Myometrial cell (primary cell): Measurements from ENCODE around the gene NADSYN1. TPM values are rescaled to one million over a fixed set of nuclear protein-coding genes. Genes with fewer than 3 reads are reported as not detected.

Experiments
- total RNA-seq: library from RNA; depleted of rRNA; stranded (reverse); fragments of >200 nt; gene quantifications from 2 replicates; pipeline ENCODE4 v1.2.3, GENCODE V29; 2015

Gene NADSYN1
- 51.4 and 65.4 TPM in 2 replicates for total RNA-seq

DNA sequence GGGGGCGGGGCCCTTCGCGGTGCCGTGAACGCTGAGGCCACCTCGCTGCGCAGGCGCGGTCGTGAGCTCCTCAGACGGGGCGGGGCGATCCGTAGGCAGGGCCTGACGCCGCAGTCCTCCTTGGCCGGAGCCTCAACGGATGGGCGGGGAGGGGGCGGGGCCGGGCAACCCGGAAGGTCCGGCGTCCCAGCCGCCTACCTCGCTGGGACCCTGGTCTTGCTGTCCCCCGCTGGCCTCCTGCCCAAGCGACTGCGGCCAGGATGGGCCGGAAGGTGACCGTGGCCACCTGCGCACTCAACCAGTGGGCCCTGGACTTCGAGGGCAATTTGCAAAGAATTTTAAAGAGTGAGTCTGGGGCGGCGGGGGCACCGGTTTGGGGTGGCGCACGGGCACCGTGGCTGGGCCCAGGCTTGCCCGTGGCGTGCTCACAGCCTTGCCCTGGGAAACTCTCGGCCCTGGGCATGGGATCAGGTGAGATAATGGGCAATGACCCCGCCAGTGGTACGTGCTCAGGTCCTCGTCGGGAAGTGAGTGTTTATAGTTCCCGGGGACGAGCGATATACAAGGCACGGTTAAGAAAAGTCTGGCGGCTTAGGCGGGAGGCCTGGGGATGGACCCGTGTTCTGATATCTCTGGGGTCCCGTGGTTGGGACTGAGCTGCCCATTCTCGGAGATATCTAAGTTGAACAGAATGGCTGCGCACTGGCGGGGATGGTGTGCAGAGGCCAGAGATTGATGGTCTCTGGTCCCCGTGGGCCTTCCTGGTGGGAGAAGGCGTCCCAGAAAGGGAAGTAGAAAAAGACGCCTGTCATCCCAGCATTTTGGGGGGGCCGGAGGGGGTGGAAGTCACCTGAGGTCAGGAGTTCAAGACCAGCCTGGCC, at the start of gene NADSYN1:
TSS of gene NADSYN1 (plus strand) at position 167 of the 881 bp plus-strand sequence. CDS start at position 261, 94 bp downstream.

DNA sequence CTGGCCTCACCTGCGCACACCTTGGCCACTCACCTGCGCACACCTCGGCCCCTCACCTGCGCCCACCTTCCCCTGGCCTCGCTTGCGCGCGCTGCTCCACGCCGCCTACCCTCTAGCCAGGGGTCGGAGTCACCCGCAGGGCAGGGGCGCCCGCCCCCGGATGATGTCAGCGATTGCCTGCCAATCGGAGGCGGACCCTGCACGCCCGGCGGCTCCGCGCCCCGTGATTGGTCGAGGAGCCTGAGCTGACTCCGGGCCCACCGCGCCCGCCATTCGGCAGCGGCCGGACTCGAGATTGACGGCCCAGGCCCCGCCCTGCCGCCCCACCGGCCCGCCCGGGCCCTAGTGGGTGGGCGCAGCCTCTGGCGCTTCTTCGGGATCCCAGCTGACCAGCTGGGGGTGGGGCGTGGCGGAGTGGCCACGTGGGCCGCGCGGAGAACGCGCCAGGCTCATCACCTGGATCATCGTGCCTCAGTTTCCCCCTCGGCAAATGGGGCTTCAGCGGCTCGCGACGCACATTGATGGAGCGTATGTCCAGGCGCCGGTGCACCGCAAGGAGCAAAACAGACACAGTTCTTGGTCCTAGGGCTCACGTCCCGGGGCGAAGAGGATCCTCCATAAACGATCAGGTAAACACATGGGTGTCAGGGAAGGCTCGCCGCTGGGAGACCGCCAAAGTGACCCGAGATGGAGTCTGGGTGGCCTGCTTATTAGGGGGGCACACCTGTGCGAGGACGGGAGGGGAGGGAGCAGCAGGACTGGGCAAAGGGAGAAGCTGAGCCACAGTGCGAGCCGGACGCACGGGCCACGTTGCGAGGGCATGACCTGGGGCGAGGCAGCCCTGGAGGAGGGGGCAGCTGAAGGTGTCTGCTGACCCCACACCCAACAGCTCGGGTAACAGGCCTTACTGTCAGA, 4.5 kb upstream of the NADSYN1 start, which contains the start of gene DHCR7:
TSS of gene DHCR7 (minus strand) at position 137 of the 915 bp plus-strand sequence. CDS start 3,441 bp downstream, outside the sequence.

GRCh38 chr11:71526796-71527575, 74.0 kb downstream of the NADSYN1 start, which contains the start of gene KRTAP5-7:
KRTAP5-7 (plus strand) TSS chr11:71527267; CDS start chr11:71527301, 34 bp downstream.

GRCh38 chr11:71537977-71538665, 85.1 kb downstream of the NADSYN1 start, which contains the start of gene KRTAP5-8:
KRTAP5-8 (plus strand) TSS chr11:71538025; CDS start chr11:71538056, 31 bp downstream.

DNA sequence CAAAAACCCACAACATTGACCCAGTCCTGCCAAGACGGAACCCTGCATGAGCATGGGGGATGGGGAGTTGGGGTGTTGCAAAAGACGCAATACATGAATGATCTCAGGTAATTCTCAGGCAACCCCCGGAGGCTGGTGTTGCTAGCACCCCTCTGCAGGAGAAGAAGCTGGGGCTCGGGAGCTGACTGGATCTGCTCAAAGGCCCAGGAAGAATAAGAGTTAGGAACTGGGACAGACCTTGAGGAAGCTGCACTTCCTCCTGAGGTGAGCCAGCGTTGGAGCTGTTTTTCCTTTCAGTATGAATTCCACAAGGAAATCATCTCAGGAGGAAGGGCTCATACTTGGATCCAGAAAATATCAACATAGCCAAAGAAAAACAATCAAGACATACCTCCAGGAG, 95.1 kb downstream of the NADSYN1 start, which contains the start of gene KRTAP5-9:
TSS of gene KRTAP5-9 (plus strand) at position 301 of the 400 bp plus-strand sequence. CDS start 238 bp downstream, outside the sequence.

Other genes starting within 250 kb of the NADSYN1 start
- gene SHANK2, start 200.6 kb upstream of the NADSYN1 start, total RNA-seq: 0.58 and 1.1 TPM in 2 replicates
- 168 and 180 TPM in 2 replicates for gene DHCR7, start 4.8 kb upstream of the NADSYN1 start, total RNA-seq
- gene KRTAP5-7, start 74.1 kb downstream of the NADSYN1 start, total RNA-seq: not detected in 2 replicates
- not detected in 2 replicates for gene KRTAP5-8, start 84.8 kb downstream of the NADSYN1 start, total RNA-seq
- not detected in 2 replicates for gene KRTAP5-9, start 95.2 kb downstream of the NADSYN1 start, total RNA-seq
- gene KRTAP5-10, start 112.4 kb downstream of the NADSYN1 start, total RNA-seq: not detected in 2 replicates
- not detected in 2 replicates for gene KRTAP5-11, start 129.7 kb downstream of the NADSYN1 start, total RNA-seq